D721Med (cell line): ENCODE measurements around the gene CYP2W1.

Experiments used
- DNase-seq: peaks from one replicate; pipeline ENCODE4 v3.0.0; 2011; ENCODE audit warnings: low spot score; ENCODE audit not compliant: insufficient read length
- FAIRE-seq: peaks from 2 replicates; lab custom pipeline; 2011; peaks lifted over from hg19 to GRCh38; lab: Jason Lieb, UNC
- CTCF ChIP-seq: IDR thresholded peaks from 2 replicates; pipeline ENCODE4 v1.5.1; 2012; ENCODE audit warnings: mild to moderate bottlenecking, control low read depth; ENCODE audit not compliant: insufficient read depth; ENCODE audit errors: missing control alignments

CYP2W1 gene

GRCh38 chr7:977326-978048 lies 5.5 kb upstream of the CYP2W1 start:
- no peak for TF ChIP-seq CTCF
- no peak for DNase-seq
- FAIRE-seq, result no peak

GRCh38 chr7:978049-978346 lies 5.0 kb upstream of the CYP2W1 start:
- TF ChIP-seq CTCF, result no peak

DNA sequence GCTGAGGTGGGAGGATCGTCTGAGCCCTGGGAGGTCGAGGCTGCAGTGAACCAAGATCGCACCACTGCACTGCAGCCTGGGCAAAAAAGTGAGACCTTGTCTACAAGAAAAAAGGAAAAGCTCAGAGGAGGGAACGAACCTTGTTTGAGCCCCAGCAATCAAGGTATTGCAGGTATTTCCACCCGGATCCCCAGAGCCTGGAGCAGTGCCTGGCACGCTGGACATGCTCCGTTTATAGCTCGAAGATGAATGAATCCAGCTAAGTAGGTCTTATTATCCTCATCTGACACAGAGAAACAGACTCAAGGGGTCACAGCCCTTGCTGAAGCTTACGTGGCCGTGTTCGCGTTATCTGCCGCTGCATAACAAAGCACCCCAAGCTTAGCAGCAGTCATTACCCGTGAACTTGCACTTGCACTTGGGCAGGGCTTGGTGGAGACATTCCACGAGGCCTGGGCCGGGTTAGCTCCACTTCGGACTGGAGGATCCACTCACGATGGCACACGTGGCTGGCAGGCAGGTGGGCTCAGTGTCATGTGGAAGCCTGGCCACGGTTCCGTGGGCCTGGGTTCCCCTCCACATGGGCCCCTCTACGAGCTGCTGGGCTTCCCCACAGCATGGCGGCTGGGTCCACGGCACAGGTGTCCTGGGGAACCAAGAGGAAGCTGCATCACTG lies 4.4 kb upstream of the CYP2W1 start:
- no peak for FAIRE-seq
- no peak for DNase-seq
- TF ChIP-seq CTCF, result no peak

More at GRCh38 chr7:978049-978346, 5.0 kb upstream of the CYP2W1 start:
- peak; percentile 58 for DNase-seq
- FAIRE-seq, result no peak

- TF ChIP-seq CTCF, result no peak
- no peak for DNase-seq
- no peak for FAIRE-seq
These were observed 3.8 kb upstream of the CYP2W1 start for GRCh38 chr7:979151-979550.

GRCh38 chr7:979886-980571 lies 3.0 kb upstream of the CYP2W1 start:
- no peak for FAIRE-seq
- no peak for TF ChIP-seq CTCF

GRCh38 chr7:981793-982510 lies 1.0 kb upstream of the CYP2W1 start:
- FAIRE-seq, result no peak
- DNase-seq, result peak; percentile 60
- TF ChIP-seq CTCF, result no peak

More at GRCh38 chr7:979886-980571, 3.0 kb upstream of the CYP2W1 start:
- DNase-seq, result no peak
